HepG2 (cell line): ENCODE measurements around the gene ANXA9. TPM values are rescaled to one million over a fixed set of nuclear protein-coding genes. Genes with fewer than 3 reads are reported as not detected.
A peak's percentile ranks its signal among the peaks of the same experiment; 100 is the strongest.

Source experiments
- ATAC-seq: fragments of 200-7000 bp; cut with Tn5 transposase; 3 replicates; pipeline ENCODE4 v1.9.1; 2020; ENCODE audit warnings: mild to moderate bottlenecking, moderate library complexity
- BruUV-seq: library from RNA; stranded (reverse); fragments of 400-500 nt; replicated peaks from 2 replicates; lab custom pipeline; 2021; lab: Mats Ljungman, UMichigan
- CTCF ChIA-PET: fragments of 300-600 bp; formaldehyde crosslinking; extraction: SDS; loops from one replicate; lab custom pipeline; 2021; ENCODE audit warnings: low total read pairs, inconsistent platforms, low intra/inter-chr PET ratio; lab: Yijun Ruan, JAX
- POLR2A ChIA-PET: fragments of 350-600 bp; sonication (Branson Sonifier 250); formaldehyde crosslinking; loops from one replicate; lab custom pipeline; 2020; ENCODE audit warnings: antibody characterized with exemption, inconsistent platforms; lab: Yijun Ruan, JAX
- DNase-seq: peaks from one replicate; pipeline ENCODE4 v3.0.0-alpha.2; 2015; ENCODE audit warnings: low spot score
- FAIRE-seq: peaks from 3 replicates; lab custom pipeline; 2011; peaks lifted over from hg19 to GRCh38; lab: Jason Lieb, UNC
- H2AFZ ChIP-seq: one replicate; pipeline ENCODE4 v1.6.1; 2011; ENCODE audit warnings: low read length, inconsistent platforms
- H3K27ac ChIP-seq: fragments of 300-600 bp; 3 replicates; pipeline ENCODE4 v1.8.0; 2011; ENCODE audit warnings: mixed run types, mild to moderate bottlenecking, mixed read lengths, low read length, inconsistent platforms; ENCODE audit not compliant: insufficient read depth; ENCODE audit errors: extremely low read length
- H3K27me3 ChIP-seq, 2 experiments: fragments of 200-600 bp in 1 of 2; 2 replicates in 1 of 2; 3 replicates in 1 of 2; pipeline versions ENCODE4 v1.6.0 to v1.8.0; 2011; ENCODE audit warnings: low read length in 2 of 2, mild to moderate bottlenecking in 2 of 2, moderate library complexity in 2 of 2, inconsistent platforms in 1 of 2; ENCODE audit not compliant: insufficient read depth in 2 of 2, control insufficient read depth in 1 of 2
- H3K36me3 ChIP-seq, 2 experiments: fragments of 200-600 bp in 1 of 2; replicated peaks in 1 of 2; 2 replicates in 1 of 2; 3 replicates in 1 of 2; pipeline versions ENCODE4 v1.5.1 to v1.8.0; 2011; ENCODE audit warnings: low read length in 2 of 2, inconsistent platforms in 1 of 2; ENCODE audit not compliant: insufficient read depth in 2 of 2, control insufficient read depth in 1 of 2
- H3K4me1 ChIP-seq: 2 replicates; pipeline ENCODE4 v1.5.1; 2012; ENCODE audit warnings: low read length, inconsistent platforms; ENCODE audit not compliant: insufficient read depth
- H3K4me2 ChIP-seq: 2 replicates; pipeline ENCODE4 v1.6.0; 2011; ENCODE audit warnings: low read depth, low read length, inconsistent platforms
- H3K4me3 ChIP-seq, 3 experiments: fragments of 200-600 bp in 1 of 3; sonication (generic), shearing (Covaris generic) in 1 of 3; replicated peaks in 1 of 3; 2 replicates each; pipeline ENCODE4 v1.5.1; 2011 to 2016; ENCODE audit warnings: low read length in 3 of 3, inconsistent platforms in 2 of 3, low read depth in 2 of 3, mild to moderate bottlenecking in 2 of 3, control low read depth in 1 of 3, mixed read lengths in 1 of 3; ENCODE audit not compliant: insufficient read depth in 1 of 3
- H3K79me2 ChIP-seq: one replicate; pipeline ENCODE4 v1.6.1; 2011; ENCODE audit warnings: low read length, inconsistent platforms; ENCODE audit not compliant: insufficient read depth
- H3K9ac ChIP-seq: 2 replicates; pipeline ENCODE4 v1.6.0; 2011; ENCODE audit warnings: mild to moderate bottlenecking, low read depth, low read length, inconsistent platforms; ENCODE audit not compliant: insufficient read depth
- H3K9me3 ChIP-seq: 2 replicates; pipeline ENCODE4 v1.5.1; 2012; ENCODE audit warnings: mild to moderate bottlenecking, low read length
- H4K20me1 ChIP-seq: 2 replicates; pipeline ENCODE4 v1.6.0; 2011; ENCODE audit warnings: inconsistent platforms, mild to moderate bottlenecking, low read length, moderate library complexity; ENCODE audit not compliant: insufficient read depth
- HDAC6 ChIP-seq: fragments of 200-600 bp; sonication (generic); IDR thresholded peaks from 2 replicates; pipeline ENCODE4 v1.7.0; 2017; ENCODE audit warnings: mild to moderate bottlenecking, antibody characterized with exemption, low read length, low read depth
- RBFOX2 ChIP-seq: fragments of 200-400 bp; formaldehyde crosslinking; IDR thresholded peaks from 2 replicates; pipeline ENCODE4 v1.6.1; 2017; ENCODE audit warnings: low read depth, mild to moderate bottlenecking, low read length
- TFDP2 ChIP-seq: sonication (generic); formaldehyde crosslinking; IDR thresholded peaks from 2 replicates; pipeline ENCODE4 v1.4.0; 2020; ENCODE audit warnings: missing genetic modification reagents
- ZNF770 ChIP-seq: sonication (generic); formaldehyde crosslinking; IDR thresholded peaks from 2 replicates; pipeline ENCODE4 v1.5.0; 2020; ENCODE audit warnings: mild to moderate bottlenecking, missing genetic modification reagents
- WGBS: methylation state at CpG from one replicate; pipeline ENCODE4 v1.1.6; 2017; ENCODE audit warnings: low lambda C conversion rate; 5-methylcytosine and 5-hydroxymethylcytosine counted together
- in situ Hi-C: cut with HindIII; loops from 2 replicates; pipeline ENCODE4 v1.10.0; 2017; ENCODE audit warnings: low pct_unique_long_range_greater_than_20kb; ENCODE audit not compliant: extremely low pct_ligation_motif_present
- intact Hi-C: fragments of 100-400 bp; cut with micrococcal nuclease; formaldehyde crosslinking; loops from one replicate; pipeline ENCODE4 v1.10.0; 2022; ENCODE audit not compliant: unreplicated experiment
- polyA plus RNA-seq, 8 experiments: library from polyadenylated mRNA; depleted of rRNA in 3 of 8; stranded (reverse) in 7 of 8; unstranded in 1 of 8; fragments of >200 nt; fragmentation: Illumina TruSeq in 4 of 8; extraction: Trizol in 4 of 8; gene quantifications; 2 replicates each; pipeline versions ENCODE4 v1.2.1 to v1.2.3, GENCODE V29; 2011 to 2016; ENCODE audit warnings: low read depth in 4 of 8, missing spikeins in 1 of 8, mixed read lengths in 1 of 8; ENCODE audit not compliant: insufficient read depth in 1 of 8
- total RNA-seq, 5 experiments: library from RNA; depleted of rRNA; stranded (reverse); fragments of >200 nt; fragmentation: Illumina TruSeq; extraction: Trizol; gene quantifications; 2 replicates each; pipeline ENCODE4 v1.2.3, GENCODE V29; 2016; ENCODE audit warnings: low read depth in 1 of 5

The ANXA9 gene
- total and polyA plus RNA-seq, 2 of the 13 experiments (the other 11 are each of a cell fraction or from before 2014, with no cell fraction given): 13.3 to 23.9 TPM

GRCh38 chr1:150994248-150994647 is 12.2 kb downstream of the ANXA9 start:
- intact Hi-C loops: no loop called here
- ChIA-PET POLR2A (interaction anchor here (2.3 to 5.6 kb wide), 3 partner anchors 12 to 19 kb away, joined by 8 to 55 read pairs (median 50); partner anchors contain the start of genes ANXA9 and MINDY1), CTCF (no interaction called here)
- no peaks in the 10 kb centered on the region for H3K27me3 ChIP-seq
- H3K9me3 ChIP-seq: no peaks in the 10 kb centered on the region
- H3K4me2 ChIP-seq: no peak overlapping the region
- in situ Hi-C loops: no loop called here
- H2AFZ ChIP-seq: no peak overlapping the region
- no peak for TF ChIP-seq HDAC6
- TF ChIP-seq ZNF770 (CRISPR knock-in tag): no peak
- TF ChIP-seq TFDP2: no peak
- TF ChIP-seq RBFOX2: 0 out of 2 replicates have a peak, but pooled peaks have one; percentile 8
- no peak for FAIRE-seq
- no peak for DNase-seq
- H3K9ac ChIP-seq: no peak overlapping the region
- no peak overlapping the region for H3K4me3 ChIP-seq
- H4K20me1 ChIP-seq: no peaks in the 10 kb centered on the region
- H3K36me3 ChIP-seq: peaks cover 9 to 19% of the 10 kb centered on the region in 2 experiments; a peak in 4 of 5 replicates
- no TSS peak for BruUV-seq
- no peaks in the 10 kb centered on the region for H3K79me2 ChIP-seq
- no peak for ATAC-seq
- WGBS: 85% methylated on average over 3 of the region's 3 CpGs
- no peak overlapping the region for H3K27ac ChIP-seq
- peaks cover 11% of the 10 kb centered on the region for H3K4me1 ChIP-seq
